Epithelial cell of proximal tubule (primary cell): ENCODE results near the gene DRC1. TPM values are rescaled to one million over a fixed set of nuclear protein-coding genes. Genes with fewer than 3 reads are reported as not detected.

Source experiments
- DNase-seq: peaks from one replicate; pipeline ENCODE4 v3.0.0-alpha.2; 2011; ENCODE audit warnings: low read depth
- H3K4me3 ChIP-seq: 2 replicates; pipeline ENCODE4 v1.5.1; 2011; ENCODE audit warnings: low read depth, mild to moderate bottlenecking, low read length
- total RNA-seq: library from RNA; depleted of rRNA; stranded (reverse); fragments of >200 nt; gene quantifications from 2 replicates; pipeline ENCODE4 v1.2.3, GENCODE V29; 2015
- TF ChIP-seq, protein P1 (sequence below): conservative IDR thresholded peaks from 2 replicates; pipeline ENCODE4 v1.5.1; 2012; ENCODE audit warnings: low read depth, mild to moderate bottlenecking, low read length

Gene DRC1
- total RNA-seq, 1 donor from 2014 or later: not detected

DNA sequence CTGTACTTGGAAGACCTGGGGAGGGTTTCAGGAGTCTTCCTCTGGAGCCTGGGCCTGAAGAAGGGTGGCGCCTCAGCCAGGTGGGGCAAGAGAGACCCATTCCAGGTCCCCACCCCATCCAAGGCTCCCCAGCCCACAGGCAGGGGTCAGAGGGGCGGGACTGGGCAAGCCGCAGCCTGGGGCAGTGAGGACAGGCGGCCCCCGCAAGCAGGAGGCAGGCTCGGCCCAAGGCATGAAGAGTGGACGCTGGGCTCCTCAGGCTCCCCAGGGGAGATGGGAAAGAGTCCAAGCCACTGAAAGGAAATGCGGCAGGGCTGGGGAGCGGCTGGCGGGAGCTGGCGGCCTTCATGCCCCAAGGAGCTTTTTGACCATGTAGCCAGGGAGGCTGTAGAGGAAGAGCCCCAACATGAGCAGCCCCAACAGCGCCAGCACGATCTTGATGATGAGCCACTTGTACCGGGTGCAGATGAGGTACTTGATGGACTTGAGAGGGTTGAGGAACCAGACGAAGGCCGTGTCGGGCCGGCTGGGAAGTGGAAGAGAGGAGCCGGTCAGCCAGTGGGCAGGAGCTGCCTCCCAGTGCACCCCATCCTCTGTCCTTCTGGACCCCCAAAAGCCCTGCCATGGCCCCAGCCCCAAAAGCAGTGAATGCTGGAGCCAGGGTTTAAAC, 56.1 kb downstream of the DRC1 start:
- TF ChIP-seq, protein P1, sequence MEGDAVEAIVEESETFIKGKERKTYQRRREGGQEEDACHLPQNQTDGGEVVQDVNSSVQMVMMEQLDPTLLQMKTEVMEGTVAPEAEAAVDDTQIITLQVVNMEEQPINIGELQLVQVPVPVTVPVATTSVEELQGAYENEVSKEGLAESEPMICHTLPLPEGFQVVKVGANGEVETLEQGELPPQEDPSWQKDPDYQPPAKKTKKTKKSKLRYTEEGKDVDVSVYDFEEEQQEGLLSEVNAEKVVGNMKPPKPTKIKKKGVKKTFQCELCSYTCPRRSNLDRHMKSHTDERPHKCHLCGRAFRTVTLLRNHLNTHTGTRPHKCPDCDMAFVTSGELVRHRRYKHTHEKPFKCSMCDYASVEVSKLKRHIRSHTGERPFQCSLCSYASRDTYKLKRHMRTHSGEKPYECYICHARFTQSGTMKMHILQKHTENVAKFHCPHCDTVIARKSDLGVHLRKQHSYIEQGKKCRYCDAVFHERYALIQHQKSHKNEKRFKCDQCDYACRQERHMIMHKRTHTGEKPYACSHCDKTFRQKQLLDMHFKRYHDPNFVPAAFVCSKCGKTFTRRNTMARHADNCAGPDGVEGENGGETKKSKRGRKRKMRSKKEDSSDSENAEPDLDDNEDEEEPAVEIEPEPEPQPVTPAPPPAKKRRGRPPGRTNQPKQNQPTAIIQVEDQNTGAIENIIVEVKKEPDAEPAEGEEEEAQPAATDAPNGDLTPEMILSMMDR: no peak
- no peak overlapping the region for H3K4me3 ChIP-seq
- no peak for DNase-seq

GRCh38 chr2:26458365-26459042, 56.8 kb downstream of the DRC1 start:
- no peak for DNase-seq
- TF ChIP-seq, protein P1: no peak

GRCh38 chr2:26459991-26460612, 58.4 kb downstream of the DRC1 start:
- TF ChIP-seq, protein P1: no peak
- H3K4me3 ChIP-seq: no peak overlapping the region
- no peak for DNase-seq

More at GRCh38 chr2:26458365-26459042, 56.8 kb downstream of the DRC1 start:
- no peak overlapping the region for H3K4me3 ChIP-seq

DNA sequence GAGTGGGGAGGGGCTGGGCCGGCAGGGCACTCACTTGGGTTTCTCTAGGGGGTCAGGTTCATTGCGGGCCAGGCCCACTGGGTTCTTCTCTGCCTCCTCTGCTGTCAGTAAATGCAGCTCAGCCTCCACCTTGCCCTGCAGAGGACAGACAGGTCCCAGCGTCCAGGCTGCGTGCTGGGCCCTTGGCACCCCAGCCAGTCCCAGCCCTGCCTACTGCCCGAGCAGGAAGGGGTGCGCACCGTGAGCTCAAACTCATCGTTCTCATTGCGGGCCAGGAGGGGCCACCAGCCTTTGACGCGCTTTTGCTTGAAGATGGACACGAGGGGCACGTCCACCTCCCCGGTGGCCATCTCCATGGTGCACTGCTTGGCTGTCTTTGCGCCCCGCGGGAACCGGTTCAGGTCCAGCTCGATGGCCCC, 58.9 kb downstream of the DRC1 start:
- TF ChIP-seq, protein P1: no peak
- no peak for DNase-seq
- H3K4me3 ChIP-seq: no peak overlapping the region

DNA sequence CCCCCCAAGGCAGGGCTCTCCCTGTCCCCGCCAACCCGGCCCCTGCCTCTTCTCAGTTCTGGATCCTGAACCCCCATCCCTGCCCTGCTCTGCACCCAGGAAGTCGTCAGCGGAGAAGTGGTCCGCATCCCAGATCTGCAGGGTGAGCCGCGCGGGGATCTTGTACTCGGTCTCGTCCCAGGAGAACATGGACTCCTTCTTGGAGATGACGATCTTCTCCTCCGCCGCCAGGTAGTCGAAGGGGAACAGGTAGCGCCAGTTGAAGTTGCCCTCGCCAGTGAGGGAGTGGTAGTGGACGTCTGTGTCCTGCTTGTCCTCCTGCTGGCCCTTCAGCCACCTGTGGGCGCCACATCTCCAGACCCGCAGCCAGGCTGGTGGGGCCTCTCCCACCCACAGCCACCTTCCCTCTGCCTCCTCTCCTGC, 59.9 kb downstream of the DRC1 start:
- no peak overlapping the region for H3K4me3 ChIP-seq
- DNase-seq: no peak
- TF ChIP-seq, protein P1: no peak

DNA sequence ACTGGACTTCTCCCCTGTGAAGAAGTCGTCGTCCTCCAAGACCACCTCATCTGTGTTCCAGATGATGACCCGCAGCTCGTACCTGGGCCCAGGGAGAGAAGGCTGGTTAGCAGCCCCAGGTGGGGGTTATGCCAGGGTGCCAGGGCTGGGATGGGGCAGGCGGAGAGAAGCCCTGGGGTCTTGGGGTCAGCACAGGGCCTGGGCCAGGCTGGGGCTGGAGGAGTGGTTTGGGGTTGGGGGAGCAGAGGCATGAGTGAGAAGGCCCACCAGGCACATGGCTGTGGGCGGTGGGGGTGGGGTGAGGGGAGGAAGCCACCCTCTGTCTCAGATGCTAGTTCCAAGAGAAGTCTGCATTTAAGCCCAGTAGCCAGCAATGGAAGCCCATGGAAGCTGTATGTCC, 60.4 kb downstream of the DRC1 start:
- TF ChIP-seq, protein P1: no peak
- H3K4me3 ChIP-seq: no peak overlapping the region
- DNase-seq: no peak
